ENCODE results near the gene ZNF217.
"Not testable (repeated sequence)": the region's sequence is repeated elsewhere in the genome, so short reads cannot be mapped to it uniquely, and the experiment has no call there.

Gene ZNF217

DNA sequence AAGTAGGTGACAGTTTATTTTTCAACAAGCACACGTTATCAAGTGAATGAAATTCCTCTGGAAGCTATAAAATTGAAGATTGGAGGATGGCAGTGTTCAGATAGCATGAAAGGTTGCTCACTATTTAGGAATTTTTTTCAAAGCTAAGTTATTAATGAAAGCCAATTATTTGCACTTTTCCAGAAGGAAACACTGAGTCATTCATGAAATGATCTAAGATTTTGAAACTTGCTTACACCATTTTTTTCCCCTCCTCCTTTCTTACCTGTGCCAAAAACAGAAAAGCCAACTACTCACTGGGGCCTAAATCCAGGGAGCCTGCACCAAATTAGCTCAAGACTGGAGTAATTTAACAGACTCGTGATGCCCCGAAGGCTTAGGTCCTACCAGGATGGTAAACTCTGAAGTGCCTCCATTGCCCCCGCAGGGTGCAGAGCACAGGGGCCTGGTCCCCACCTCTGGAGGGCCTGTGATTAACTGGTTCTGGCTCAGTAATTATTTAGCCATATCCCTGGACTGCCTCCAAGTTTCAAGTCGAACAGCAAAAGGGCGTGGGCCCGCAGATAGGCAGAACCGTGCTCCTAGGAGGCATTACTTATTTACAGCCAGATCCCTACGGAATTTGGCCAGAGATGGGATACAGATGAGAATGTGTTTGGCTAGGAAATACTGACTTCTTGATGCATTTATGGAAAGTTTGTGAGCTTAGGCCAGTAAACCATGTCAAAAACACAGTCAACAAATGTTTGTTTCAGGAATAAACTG, 28.0 kb upstream of the ZNF217 start:
- DNase-seq, result no peak

DNA sequence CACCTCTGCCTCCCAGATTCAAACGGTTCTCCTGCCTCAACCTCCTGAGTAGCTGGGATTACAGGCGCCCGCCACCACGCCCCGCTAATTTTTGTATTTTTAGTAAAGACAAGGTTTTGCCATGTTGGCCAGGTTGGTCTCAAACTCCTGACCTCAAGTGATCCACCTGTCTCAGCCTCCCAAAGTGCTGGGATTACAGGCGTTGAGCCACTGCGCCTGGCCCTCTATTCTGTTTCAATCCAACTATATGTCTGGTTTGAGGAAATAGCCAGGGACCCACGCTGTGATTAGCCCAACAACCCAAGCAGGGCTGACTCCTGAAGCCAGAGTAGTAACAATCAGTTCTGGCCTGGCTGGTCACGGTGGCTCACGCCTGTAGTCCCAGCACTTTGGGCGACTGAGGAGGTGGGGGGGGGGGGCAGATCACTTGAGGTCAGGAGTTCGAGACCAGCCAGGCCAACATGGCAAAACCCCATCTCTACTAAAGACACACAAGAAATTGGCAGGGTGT, 24.9 kb upstream of the ZNF217 start:
- not testable (repeated sequence) for DNase-seq

DNA sequence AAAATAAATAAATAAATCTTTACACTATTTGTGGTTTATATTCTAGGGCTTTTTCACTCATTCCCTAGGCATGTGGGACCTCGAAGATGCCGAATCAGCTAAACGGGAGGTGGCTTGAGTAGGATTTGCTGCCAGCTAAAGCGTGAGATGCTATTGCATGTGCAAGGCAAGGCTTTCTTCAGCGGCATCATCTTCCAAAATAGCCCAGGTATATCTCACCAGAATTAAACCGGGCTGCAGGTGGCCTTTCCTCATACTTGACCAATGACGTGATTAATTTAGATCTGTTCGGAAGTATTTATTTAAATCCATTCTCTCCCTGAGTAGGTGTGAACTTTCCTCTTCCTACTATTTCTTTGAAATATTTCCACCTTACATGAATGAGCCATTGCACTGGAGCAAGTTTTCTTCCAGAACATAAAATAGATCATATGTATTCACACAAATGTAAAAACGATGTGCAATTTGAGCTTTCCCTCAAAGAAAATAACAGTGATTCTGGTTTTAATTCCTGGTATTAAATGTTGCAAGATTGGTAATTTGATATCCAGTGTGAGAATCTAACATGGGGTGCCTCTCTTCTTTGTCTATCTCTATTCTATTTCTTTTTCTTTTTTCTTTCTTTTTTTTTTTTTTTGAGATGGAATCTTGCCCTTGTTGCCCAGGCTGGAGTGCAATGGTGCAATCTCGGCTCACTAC, 24.3 kb upstream of the ZNF217 start:
- DNase-seq, result no peak

DNA sequence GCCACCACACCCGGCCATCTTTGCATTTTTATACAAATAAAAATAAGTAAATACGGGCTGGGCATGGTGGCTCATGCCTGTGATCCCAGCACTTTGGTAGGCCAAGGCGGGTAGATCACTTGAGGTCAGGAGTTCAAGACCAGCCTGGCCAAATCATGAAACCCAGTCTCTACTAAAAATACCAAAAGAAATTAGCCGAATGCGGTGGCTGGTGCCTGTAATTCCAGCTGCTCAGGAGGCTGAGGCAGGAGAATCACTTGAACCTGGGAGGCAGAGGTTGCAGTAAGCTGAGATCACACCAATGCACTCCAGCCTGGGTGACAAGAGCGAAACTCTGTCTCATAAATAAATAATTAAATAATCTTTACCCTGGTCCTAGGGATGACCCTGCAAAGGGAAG, 22.9 kb upstream of the ZNF217 start:
- DNase-seq, result not testable (repeated sequence)

DNA sequence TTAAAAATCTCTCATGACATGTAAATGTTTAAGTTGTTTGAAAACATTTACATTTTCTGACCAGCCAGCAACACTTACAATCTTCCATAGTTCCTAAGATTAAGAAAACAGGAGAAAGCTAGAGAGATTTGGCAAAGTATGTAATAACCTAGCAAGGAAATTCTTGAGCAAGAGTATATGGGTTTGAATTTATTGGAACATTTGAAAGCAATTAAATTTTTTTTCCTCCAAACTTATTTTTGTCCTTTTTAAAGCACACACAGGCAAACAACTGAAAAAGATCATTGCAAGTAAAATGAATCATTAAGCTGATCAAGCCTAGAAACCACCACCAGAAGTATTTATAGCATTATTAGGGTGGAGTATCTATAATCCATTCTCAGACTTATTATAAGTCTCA, 20.1 kb upstream of the ZNF217 start:
- DNase-seq, result no peak

DNA sequence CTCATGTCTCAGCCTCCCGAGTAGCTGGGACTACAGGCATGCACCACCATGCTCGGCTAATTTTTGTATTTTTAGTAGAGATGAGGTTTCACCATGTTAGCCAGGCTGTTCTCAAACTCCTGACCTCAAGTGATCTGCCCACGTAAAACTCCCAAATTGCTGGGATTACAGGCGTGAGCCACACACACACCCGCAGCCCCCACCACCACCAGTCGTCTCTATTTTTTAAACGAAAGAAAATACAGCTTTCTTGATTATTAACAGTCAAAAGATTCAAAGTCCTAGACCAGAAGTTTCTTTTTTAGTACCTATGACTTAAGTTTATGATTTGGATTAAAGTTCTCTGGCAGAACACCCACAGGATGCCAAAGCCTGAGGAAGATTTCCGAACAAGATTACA, 18.6 kb upstream of the ZNF217 start:
- not testable (repeated sequence) for DNase-seq

DNA sequence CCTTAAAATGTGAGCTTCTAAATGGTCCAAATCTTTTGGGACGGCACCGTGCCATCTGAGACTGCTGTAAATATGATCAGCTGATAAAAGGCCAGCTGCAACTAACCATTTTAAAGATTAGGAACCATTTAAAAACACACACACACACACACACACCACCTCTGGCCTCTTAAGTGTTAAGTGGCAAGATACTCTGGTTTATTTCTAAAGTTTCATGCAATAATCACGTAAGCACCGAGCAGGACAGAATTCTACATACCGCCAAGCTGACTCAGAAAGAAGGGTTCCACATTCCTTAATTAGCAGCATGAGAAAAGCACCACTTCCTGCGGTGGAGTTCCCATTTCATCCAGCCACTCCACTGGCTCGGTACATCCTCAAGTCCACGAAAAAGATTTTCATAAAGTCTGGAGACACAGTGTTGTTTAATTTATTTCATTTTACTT, 17.8 kb upstream of the ZNF217 start:
- DNase-seq, result no peak

DNA sequence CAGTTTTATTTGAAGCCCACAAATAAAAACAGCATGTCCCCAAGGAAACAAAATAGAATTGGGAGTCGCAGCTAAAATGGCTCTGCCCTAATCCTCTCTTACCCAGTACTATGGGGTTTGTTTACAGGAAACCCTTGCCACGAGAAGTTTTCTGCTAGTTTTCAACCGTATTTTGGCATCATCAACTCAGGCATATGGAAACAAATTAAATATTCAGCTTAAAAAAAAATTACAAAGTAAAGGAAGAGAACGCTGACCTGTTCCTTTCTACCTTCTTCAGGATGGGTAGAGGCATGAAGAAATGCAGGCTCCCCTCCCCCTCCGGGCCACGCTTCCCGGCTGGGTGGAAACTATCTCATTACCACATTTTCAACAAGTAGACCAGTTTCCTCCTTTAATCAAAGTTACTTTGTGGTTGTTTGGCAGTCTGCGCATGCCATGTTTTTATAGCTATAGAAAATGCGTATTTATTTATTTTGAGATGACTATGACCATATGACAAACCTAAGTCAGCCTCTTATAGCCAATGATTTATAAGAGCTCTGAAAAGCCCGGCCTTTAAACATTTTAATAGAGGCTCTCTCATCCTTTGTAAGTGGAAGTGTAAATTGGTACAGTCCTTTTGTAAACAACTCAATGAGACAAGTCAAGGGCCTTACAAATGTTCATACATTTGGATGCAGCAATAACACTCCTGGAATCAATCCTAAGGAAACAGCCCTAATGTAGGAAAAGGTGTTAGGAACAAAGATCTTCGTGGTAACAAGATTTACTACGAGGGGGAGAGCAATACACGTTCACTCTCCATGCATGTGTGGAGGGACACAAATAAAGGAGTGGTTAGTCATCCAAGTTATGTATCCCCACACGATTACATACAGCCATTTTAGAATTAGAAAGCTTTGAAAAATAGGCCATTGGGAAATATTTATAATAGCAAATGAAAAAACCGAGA, 16.1 kb upstream of the ZNF217 start:
- peak; percentile 95 for DNase-seq

DNA sequence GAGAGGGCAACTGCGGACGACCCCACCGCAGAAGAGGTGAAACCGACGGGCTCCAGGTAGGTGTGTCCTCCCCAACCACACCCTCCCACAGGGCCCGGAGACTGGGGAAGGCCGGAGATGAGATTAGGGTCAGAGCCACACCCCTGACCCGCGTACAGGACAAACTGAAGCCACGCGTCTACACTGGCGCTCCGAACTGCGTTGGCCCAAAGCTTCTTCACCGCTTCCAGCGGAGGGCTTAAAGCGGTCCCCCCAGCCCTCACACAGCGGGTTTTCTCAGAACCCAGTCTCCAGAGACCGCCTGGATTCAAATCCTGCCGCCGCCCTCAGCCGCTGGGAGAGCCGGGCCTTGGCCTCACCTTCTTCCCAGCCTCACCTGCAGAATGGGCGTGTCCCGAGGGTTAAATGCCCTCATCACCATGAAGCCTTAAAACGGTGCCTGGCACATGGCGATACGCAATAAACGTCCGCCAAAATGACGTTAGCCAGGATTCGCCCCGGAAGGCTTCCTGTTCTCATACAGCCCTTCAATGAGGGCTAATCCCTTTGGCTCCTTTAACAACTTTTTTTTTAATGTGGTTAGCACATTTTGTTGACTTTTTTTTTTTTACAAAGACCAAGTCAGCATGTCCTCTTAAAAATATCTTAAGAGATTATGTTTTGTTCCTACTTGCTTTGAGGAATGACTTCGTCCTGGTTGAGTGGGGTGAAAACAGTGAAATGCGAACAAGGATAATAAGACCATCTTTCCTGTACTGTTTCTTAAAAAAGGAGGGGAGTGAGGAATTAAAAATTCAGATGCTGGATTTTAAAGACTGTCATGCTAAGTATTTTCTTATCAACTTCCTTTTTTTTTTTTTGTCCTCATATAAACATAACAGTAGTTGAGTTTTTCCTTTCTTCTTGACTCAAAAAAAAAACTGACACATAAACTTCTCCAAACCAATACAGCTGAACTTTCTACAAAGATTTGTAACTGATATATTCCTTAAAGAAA, 15.1 kb upstream of the ZNF217 start:
- DNase-seq, result no peak

DNA sequence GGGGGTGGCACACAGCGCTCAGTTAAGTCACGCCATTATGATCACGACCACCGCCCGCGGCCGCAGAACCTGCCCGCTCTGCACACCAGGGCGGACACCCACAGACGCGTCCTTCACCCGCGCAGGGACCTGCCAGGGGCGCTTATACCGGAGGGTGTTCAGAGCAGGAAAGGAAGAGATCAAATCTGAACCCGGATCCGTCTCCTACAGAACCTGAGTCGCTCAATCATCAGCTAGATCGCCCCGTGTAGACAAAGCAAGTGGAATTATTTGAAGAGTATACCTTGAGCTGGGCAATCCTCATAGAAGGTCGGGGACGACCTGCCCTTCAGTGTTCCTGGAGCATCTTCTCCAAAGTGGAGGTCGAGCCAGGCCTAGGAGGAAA, 14.4 kb upstream of the ZNF217 start:
- DNase-seq, result no peak

DNA sequence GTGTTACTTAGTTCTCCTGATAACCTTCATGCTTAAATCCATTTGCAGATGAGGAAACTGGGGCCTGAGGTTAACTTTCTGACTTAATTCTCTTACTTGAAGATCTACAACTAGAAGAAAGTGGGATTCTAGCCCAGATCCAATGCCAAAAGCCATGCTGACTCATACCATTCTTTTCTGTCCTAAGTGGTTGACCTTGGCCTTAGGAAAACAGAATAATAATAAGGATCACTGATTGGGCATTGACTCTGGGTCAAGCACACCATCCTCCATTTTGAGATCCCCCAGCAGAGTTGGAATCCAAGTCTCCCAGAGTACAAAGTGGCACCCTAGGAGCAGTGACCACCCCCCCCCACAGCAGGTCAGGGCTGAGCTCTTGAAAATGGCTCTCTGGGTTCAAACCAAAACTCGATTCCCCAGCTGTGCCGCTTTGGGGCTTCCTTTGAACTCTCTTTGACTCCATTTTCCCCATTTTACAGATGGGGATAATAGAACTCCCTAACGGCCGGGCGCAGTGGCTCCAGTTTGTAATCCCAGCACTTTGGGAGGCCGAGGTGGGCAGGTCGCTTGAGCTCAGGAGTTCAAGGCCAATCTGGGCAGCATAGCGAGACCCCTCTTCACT, 12.8 kb upstream of the ZNF217 start:
- DNase-seq, result no peak

DNA sequence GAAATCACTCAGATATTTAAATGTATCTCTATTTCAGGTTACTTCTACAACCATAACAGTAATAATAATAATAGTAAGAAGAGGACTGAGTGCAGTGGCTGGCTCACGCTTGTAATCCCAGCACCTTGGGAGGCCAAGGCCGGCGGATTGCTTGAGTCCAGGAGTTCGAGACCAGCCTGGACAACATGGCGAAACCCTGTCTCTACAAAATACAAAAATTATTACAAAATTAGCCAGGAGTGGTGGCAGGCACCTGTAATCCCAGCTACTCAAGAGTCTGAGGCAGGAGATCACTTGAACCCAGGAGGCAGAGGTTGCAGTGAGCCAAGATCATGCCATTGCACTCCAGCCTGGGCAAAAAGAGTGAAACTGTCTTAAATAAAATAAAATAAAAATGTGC, 11.8 kb upstream of the ZNF217 start:
- DNase-seq, result not testable (repeated sequence)

DNA sequence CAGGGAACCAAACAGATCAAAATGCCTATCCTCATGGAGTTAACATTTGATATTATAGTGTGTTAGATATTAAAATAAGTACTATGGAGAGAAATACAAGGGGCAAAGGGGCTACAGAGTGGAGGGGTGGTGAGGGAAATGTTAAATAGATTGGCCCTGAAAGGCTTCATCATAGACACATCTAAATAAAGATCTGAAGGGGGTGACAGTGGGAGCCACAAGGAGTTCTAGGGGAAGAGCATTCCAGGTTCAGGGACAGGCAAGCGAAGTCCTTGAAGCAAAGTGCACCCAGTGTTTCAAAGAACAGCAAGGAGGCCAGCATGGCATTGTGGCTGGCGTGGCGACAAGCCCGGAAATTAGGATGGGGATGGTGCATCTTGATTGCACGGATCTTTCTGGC, 11.2 kb upstream of the ZNF217 start:
- not testable (repeated sequence) for DNase-seq

DNA sequence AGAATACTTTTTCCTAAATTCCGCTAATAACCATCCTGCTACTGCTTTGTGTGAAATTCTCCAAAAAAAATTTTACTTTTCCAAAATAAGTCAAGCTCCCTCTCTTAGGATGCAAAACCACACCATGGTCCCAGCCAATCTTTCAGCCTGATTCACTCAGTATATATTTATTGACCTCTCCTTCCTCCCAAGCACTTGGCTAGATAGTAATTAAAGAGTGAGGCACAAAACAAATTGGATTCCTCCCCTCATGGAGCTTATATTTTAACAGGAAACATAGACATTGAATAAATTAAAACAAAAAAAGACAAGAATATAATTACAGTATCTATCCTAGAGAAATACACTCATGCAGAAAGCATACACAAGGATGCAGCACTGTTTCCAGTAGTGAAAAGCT, 9.0 kb upstream of the ZNF217 start:
- no peak for DNase-seq

DNA sequence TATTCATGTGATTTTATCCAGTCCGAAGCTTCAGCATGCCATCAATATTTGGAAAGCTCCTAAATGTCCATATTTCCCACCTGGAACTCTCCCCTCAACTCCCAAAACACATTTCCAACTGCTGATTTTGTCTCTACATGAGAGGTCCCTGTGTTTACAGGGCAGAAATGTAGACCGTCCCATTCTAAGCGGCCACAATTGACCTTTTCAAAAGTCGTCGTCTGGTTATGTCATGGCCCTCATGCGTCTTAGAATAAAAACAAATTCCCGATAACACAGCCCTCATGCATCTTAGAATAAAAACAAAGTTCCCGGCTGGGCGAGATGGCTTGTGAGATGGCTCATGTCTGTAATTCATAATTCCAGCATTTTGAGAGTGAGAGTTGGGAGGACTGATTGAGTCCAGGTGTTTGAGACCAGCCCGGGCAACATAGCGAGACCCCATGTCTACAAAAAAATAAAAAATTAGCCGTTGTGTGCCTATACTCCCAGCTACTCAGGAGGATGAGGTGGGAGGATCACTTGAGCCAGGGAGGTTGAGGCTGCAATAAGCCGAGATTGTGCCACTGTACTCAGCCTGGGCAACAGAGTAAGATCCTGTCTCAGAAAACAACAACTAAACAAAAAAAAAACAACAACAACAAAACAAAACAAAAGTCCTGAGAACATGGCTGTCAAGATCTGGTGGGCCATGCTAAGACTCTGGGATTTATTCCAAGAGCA, 6.4 kb upstream of the ZNF217 start:
- DNase-seq, result no peak

DNA sequence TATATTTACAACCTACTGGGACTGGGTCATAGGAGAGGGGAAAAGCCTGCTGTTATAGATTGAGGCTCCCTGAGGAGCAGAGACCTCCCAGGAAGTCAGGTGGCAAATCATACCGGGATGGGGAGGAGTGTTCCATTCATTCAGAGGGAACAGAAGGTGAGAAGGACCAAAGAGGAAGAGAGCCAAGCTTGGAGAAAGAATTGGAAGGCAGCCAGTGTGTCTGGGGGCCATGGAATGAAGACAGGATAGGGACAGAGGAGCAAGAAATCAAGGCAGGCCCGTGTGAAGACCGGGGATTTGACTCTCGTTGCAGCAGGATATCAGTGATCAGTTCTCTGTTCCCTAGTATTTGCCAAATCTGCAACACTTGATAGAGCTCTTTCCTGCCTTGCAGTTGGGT, 5.7 kb upstream of the ZNF217 start:
- no peak for DNase-seq

DNA sequence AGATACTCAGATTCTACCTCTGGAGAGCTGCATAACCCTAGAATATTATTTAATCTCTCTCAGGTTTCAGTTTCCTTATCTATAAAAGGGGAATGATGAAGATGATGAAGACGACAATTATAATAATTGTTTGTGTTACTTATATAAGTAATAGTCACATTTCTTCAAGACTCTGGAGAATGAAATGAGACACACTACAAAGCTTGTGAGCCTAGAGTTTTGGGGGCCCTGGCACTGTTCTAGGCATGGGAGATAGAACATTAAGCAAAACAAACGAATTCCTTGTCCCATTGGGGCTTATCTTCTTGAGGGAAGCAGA, 5.4 kb upstream of the ZNF217 start:
- DNase-seq, result no peak

DNA sequence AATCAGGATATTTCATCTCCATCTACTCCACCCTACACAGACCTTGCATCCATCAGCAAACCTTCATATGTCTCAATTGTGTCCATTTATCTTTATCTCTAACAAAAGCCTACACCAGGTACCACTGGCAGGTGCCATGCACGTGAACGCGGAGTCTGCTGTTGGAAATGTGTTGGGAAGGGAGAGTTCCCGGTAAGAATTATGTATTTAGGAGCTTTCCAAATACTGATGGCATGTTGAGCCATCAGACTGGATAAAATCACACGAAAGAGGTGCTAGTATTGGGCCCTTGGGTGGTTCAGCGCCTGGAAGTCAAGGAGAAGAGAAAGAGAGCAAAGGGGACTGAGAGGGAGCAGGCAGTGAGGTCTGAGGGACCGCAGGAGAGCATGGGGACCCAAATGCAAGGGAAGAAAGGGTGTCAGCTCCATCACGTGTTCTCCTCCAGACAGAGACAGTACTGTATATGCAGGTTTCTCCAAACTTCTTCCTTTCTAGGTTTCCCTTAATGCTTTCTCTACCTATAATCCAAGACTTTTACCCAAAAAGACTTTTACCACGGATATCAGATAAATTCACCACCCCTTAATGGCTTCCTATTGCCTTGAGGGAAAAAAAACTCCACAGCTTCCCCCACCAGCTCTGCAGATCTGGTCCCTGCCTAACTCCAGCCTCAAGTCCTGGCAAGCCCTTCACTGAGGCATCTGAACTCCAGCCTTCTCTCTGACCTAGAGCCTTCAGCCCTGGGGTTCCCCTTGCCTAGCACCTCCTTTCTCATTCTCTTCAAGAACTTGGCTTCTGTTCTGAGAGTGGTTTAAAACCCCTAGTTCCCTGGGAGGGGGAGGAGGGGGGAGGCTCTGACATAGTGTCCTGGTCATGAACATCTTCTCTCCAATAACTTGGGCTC, 4.8 kb upstream of the ZNF217 start:
- no peak for DNase-seq

DNA sequence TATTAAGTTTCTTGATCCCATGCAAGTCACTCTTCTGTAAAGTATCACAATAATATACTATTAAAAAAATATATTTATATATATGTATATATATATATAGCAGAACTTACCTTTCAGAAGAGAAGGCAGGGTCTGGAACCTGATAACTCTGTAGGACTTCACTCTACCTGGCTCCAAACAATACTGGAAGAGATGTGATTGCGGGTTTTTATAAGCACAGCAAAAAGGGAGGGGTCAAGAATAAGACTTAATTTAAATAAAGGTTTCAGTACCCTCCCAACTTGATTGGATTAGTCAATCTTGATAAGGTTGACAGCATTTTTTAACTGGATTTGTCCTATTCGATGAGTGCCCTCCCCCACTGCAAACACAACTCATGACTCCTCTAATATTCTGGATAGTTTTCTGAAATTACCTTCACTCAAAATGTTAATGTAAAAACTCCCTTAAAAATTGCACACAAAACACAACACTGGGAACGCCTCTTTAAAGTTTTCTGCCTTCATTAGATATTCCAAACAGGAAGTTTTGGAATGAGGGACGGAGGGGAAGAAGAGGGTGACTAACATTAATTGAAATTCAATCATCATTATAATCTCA, 4.0 kb upstream of the ZNF217 start:
- no peak for DNase-seq
